HCT116 (cell line): Measurements from ENCODE around the gene IGSF3.
"Not testable (repeated sequence)": the region's sequence is repeated elsewhere in the genome, so short reads cannot be mapped to it uniquely, and the experiment has no call there.

Experiments
- CBX3 ChIP-seq: IDR thresholded peaks from 2 replicates; pipeline ENCODE4 v1.6.1; 2012; ENCODE audit warnings: low read depth
- CEBPB ChIP-seq: IDR thresholded peaks from 2 replicates; pipeline ENCODE4 v1.6.1; 2012; ENCODE audit warnings: low read depth
- EZH2 ChIP-seq: fragments of 200-600 bp; sonication (generic); IDR thresholded peaks from 2 replicates; pipeline ENCODE4 v1.6.1; 2017; ENCODE audit warnings: antibody characterized with exemption, mixed run types
- EZH2phosphoT487 ChIP-seq: fragments of 200-600 bp; IDR thresholded peaks from 2 replicates; pipeline ENCODE4 v1.6.1; 2018; ENCODE audit warnings: antibody characterized with exemption, borderline replicate concordance
- FOSL1 ChIP-seq: IDR thresholded peaks from 2 replicates; pipeline ENCODE4 v1.6.1; 2012; ENCODE audit warnings: low read depth
- JUND ChIP-seq: IDR thresholded peaks from 2 replicates; pipeline ENCODE4 v1.6.1; 2012
- POLR2A ChIP-seq: IDR thresholded peaks from 2 replicates; pipeline ENCODE4 v1.7.0; 2011; ENCODE audit warnings: borderline replicate concordance; ENCODE audit not compliant: insufficient read depth, insufficient read length; ENCODE audit errors: extremely low read depth
- SIN3A ChIP-seq: IDR thresholded peaks from 2 replicates; pipeline ENCODE4 v1.6.1; 2012; ENCODE audit warnings: low read depth
- ZFX ChIP-seq: fragments of 450-650 bp; IDR thresholded peaks from 2 replicates; pipeline ENCODE4 v1.6.1; 2017
- TF ChIP-seq, protein P1 (sequence below): IDR thresholded peaks from 2 replicates; pipeline ENCODE4 v1.6.1; 2012
- TF ChIP-seq, protein P2 (sequence below), 3 experiments: fragments of 200-600 bp in 1 of 3; sonication (generic) in 1 of 3; IDR thresholded peaks in 2 of 3; conservative IDR thresholded peaks in 1 of 3; 2 replicates each; pipeline ENCODE4 v1.5.1; 2012 to 2017; ENCODE audit warnings: low read depth in 2 of 3, low read length in 2 of 3, antibody characterized with exemption in 1 of 3, borderline replicate concordance in 1 of 3, control low read depth in 1 of 3, mild to moderate bottlenecking in 1 of 3, mixed read lengths in 1 of 3, mixed run types in 1 of 3, moderate library complexity in 1 of 3; ENCODE audit not compliant: insufficient read depth in 1 of 3
- TF ChIP-seq, protein P3 (sequence below): IDR thresholded peaks from 2 replicates; pipeline ENCODE4 v1.6.1; 2012; ENCODE audit warnings: low read depth
- TF ChIP-seq, protein P4 (sequence below): IDR thresholded peaks from 2 replicates; pipeline ENCODE4 v1.6.1; 2011; ENCODE audit warnings: mild to moderate bottlenecking, low read length, moderate library complexity; ENCODE audit not compliant: insufficient replicate concordance; ENCODE audit errors: extremely low read depth

DNA sequence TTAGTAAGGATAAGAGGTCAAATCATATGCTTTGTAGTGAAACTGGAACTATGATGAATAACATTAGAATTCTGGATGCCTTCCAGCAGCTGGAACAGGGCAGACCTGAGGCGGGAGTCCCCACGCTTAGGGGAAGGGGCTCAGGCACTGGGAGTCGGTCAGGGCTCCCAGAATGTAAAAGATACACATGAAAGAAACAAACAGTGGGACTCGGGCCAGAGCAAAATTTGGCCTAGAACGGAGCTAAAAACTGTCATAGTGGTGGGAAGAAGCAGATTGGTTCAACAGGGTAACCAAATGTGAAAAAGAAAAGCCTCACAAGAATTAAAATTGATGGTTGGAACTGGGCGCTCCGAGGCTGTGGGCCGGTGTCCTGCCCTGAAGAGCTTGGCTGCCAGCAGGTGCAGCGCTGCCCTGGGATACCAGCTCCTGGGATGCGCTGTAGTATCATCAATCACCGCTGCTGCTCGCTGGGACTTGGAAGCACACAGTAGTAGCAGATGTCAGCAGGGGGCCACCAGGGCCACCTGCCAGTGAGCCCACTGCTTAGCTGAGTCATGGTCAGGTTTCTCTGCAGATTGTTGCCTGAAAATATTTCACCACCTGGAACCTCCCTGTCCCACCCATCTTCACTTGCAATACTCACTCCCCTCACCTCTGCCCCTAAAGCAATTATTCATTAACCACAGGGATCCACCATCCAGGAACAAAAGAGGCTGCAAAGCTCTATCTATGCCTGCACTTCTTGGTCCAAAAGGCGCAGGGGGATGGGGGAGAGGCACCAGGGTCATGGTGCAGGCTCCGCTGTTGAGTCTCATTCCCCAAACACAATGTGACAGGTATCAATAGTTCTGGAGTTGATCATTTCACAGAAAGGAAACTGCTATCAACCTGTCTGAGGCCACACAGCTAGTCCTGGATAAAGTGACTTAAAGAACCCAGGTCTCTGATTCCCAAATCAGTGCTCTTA is 24.9 kb downstream of the IGSF3 start:
- not testable (repeated sequence) for TF ChIP-seq POLR2A, CEBPB, EZH2, JUND, ZFX, EZH2phosphoT487, SIN3A, FOSL1, CBX3
- TF ChIP-seq, protein P1, sequence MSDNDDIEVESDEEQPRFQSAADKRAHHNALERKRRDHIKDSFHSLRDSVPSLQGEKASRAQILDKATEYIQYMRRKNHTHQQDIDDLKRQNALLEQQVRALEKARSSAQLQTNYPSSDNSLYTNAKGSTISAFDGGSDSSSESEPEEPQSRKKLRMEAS = not testable (repeated sequence)
- TF ChIP-seq, protein P2, sequence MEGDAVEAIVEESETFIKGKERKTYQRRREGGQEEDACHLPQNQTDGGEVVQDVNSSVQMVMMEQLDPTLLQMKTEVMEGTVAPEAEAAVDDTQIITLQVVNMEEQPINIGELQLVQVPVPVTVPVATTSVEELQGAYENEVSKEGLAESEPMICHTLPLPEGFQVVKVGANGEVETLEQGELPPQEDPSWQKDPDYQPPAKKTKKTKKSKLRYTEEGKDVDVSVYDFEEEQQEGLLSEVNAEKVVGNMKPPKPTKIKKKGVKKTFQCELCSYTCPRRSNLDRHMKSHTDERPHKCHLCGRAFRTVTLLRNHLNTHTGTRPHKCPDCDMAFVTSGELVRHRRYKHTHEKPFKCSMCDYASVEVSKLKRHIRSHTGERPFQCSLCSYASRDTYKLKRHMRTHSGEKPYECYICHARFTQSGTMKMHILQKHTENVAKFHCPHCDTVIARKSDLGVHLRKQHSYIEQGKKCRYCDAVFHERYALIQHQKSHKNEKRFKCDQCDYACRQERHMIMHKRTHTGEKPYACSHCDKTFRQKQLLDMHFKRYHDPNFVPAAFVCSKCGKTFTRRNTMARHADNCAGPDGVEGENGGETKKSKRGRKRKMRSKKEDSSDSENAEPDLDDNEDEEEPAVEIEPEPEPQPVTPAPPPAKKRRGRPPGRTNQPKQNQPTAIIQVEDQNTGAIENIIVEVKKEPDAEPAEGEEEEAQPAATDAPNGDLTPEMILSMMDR (IDR thresholded peaks at IDR 0.05 in 2 of 3, conservative IDR thresholded peaks at IDR 0.05 in 1 of 3; ENCODE audit: borderline replicate concordance in 1 of 3, insufficient read depth in 1 of 3, low read depth in 2 of 3, low read length in 2 of 3) = not testable (repeated sequence)
- TF ChIP-seq, protein P3, sequence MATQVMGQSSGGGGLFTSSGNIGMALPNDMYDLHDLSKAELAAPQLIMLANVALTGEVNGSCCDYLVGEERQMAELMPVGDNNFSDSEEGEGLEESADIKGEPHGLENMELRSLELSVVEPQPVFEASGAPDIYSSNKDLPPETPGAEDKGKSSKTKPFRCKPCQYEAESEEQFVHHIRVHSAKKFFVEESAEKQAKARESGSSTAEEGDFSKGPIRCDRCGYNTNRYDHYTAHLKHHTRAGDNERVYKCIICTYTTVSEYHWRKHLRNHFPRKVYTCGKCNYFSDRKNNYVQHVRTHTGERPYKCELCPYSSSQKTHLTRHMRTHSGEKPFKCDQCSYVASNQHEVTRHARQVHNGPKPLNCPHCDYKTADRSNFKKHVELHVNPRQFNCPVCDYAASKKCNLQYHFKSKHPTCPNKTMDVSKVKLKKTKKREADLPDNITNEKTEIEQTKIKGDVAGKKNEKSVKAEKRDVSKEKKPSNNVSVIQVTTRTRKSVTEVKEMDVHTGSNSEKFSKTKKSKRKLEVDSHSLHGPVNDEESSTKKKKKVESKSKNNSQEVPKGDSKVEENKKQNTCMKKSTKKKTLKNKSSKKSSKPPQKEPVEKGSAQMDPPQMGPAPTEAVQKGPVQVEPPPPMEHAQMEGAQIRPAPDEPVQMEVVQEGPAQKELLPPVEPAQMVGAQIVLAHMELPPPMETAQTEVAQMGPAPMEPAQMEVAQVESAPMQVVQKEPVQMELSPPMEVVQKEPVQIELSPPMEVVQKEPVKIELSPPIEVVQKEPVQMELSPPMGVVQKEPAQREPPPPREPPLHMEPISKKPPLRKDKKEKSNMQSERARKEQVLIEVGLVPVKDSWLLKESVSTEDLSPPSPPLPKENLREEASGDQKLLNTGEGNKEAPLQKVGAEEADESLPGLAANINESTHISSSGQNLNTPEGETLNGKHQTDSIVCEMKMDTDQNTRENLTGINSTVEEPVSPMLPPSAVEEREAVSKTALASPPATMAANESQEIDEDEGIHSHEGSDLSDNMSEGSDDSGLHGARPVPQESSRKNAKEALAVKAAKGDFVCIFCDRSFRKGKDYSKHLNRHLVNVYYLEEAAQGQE = not testable (repeated sequence)
- TF ChIP-seq, protein P4, sequence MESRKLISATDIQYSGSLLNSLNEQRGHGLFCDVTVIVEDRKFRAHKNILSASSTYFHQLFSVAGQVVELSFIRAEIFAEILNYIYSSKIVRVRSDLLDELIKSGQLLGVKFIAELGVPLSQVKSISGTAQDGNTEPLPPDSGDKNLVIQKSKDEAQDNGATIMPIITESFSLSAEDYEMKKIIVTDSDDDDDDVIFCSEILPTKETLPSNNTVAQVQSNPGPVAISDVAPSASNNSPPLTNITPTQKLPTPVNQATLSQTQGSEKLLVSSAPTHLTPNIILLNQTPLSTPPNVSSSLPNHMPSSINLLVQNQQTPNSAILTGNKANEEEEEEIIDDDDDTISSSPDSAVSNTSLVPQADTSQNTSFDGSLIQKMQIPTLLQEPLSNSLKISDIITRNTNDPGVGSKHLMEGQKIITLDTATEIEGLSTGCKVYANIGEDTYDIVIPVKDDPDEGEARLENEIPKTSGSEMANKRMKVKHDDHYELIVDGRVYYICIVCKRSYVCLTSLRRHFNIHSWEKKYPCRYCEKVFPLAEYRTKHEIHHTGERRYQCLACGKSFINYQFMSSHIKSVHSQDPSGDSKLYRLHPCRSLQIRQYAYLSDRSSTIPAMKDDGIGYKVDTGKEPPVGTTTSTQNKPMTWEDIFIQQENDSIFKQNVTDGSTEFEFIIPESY = not testable (repeated sequence)
